GM18502 (cell line): ENCODE data around the gene DNAH12.

Source experiments
- ATAC-seq: cut with Tn5 transposase; IDR thresholded peaks from one replicate; pipeline ENCODE4 v1.9.1; 2021; ENCODE audit warnings: mild to moderate bottlenecking; ENCODE audit not compliant: unreplicated experiment, poor library complexity

DNAH12 gene, protein sequence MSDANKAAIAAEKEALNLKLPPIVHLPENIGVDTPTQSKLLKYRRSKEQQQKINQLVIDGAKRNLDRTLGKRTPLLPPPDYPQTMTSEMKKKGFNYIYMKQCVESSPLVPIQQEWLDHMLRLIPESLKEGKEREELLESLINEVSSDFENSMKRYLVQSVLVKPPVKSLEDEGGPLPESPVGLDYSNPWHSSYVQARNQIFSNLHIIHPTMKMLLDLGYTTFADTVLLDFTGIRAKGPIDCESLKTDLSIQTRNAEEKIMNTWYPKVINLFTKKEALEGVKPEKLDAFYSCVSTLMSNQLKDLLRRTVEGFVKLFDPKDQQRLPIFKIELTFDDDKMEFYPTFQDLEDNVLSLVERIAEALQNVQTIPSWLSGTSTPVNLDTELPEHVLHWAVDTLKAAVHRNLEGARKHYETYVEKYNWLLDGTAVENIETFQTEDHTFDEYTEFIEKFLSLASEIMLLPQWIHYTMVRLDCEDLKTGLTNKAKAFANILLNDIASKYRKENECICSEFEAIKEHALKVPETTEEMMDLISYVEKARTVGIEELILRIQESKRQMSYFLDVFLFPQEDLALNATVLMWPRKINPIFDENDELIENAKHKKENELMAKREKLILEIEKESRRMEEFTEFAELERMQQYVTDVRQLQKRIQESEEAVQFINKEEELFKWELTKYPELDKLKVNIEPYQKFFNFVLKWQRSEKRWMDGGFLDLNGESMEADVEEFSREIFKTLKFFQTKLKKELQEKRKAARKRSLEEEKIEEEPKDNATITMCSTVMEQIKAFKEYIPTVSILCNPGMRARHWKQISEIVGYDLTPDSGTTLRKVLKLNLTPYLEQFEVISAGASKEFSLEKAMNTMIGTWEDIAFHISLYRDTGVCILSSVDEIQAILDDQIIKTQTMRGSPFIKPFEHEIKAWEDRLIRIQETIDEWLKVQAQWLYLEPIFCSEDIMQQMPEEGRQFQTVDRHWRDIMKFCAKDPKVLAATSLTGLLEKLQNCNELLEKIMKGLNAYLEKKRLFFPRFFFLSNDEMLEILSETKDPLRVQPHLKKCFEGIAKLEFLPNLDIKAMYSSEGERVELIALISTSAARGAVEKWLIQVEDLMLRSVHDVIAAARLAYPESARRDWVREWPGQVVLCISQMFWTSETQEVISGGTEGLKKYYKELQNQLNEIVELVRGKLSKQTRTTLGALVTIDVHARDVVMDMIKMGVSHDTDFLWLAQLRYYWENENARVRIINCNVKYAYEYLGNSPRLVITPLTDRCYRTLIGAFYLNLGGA (N-terminal part only)

GRCh38 chr3:57544181-57545125 is at the start of gene DNAH12:
DNAH12 (minus strand) TSS chr3:57544344; CDS start chr3:57542870, 1,474 bp downstream.
- ATAC-seq = no peak

DNA sequence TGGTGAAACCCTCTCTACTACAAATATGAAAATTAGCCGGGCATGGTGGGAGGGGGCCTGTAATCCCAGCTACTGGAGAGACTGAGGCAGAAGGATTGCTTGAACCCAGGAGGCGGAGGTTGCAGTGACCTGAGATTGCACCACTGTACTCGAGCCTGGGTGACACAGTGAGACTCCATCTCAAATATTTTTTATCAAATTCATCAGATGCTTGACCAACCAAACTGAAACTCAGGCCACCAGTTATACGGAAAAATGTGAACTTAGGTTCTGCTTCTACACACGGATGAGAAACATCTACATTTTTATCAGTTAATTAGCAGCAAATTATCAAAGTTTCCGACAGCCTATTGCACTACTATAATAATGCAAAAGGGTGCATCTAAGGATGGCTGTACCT is 48.2 kb upstream of the DNAH12 start:
- ATAC-seq = no peak

DNA sequence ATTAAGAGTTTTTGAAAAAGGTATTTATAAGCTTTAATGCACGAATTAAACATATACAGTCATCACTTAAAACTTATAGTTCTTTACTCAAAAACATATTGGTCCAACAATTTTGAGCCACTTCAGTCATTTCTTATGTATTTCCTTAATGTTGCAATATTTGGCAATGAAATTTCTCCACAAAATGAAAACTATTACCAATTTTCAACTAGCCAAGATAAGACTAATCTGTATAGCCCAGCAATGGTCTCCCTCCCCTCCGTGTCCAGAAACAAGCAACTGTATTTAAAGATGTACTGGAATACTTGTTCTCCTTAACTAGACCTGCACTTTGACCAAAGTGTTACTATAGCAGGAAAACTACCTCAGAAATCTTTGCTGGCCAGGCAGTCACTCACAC is 43.8 kb upstream of the DNAH12 start:
- ATAC-seq = no peak

DNA sequence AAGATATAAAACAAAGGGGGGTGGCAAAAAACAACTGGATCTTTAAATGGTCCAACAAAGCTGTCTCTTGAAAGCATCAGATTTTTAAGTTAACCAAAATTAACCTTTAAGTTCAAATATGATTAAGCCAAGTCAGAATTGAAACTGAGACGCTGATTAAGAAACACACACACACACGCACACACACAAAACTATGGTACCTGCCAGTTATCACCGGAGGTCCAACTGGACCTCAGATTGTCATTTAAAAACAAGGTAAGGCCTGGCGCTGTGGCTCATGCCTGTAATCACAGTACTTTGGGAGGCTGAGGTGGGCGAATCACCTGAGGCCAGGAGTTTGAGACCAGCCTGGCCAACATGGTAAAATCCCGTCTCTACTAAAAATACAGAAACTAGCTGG is 42.6 kb upstream of the DNAH12 start:
- ATAC-seq = no peak

DNA sequence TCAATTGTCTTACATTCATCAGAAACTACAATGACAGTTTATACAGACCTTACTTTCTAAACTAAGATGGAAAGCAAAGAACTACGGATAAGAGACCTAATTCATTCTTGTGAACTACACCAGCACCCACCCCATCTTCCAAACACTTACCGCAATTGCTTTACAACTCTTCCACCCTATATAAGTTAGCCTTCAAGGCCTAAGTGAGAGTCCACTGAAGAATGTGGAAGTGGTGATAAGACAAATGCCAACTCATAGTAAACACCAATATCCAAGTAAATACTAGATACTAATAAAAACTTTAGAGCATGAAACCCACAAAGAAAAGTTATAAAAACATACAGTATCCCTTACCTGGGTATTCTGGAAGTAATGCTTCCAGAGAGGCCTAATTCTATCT is 39.4 kb upstream of the DNAH12 start:
- no peak for ATAC-seq

GRCh38 chr3:57582474-57583168 is 38.5 kb upstream of the DNAH12 start:
- ATAC-seq = no peak

- ATAC-seq = no peak
Observed at GRCh38 chr3:57577801-57578200, 33.7 kb upstream of the DNAH12 start.

DNA sequence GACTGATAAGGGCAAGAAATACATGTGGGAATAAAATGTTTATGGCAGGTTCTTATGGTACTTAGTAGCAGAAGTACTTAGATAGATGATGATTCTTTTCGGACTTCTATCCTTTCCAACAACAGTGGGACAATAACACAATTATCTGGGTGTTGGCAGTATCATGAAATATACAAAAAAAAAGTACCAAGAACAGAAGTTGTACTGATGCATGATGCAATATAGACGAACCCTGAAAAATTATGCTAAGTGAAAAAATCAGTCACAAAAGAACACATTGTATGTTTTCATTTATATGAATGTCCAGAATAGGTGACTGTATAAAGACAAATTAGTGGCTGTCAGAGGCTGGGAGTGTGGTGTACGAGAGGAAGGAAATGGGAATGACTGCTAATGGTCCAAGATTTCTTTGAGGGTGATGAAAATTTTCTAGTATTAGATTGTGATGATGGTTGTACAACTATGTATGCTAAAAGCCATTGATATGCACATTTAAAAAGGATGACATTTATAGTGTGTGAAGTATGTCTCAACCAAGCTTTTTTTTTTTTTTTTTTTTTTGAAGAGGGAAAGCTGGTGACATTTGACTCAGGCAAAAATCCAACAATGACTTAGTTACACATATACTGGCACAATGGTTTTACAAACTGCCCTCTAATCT is 32.0 kb upstream of the DNAH12 start:
- ATAC-seq = no peak

DNA sequence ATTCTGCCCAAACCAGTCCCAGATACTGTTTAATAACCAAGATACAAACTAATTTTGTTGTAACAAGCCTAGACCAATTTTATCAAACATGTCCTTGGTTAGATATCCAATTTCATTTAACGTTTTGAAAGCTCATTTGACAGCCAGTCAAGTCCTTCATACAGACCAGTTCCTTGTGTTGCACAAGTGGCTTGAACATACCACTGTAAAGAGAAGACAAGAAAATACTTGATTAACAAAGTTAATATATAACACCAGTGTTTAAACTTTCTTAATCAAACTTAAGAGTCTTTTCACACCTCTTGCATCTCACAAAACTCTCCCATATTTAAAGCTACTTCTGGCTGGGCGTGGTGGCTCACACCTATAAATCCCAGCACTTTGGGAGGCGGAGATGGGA is 28.0 kb upstream of the DNAH12 start:
- ATAC-seq = no peak

- no peak for ATAC-seq
Observed at GRCh38 chr3:57570878-57571277, 26.7 kb upstream of the DNAH12 start.

DNA sequence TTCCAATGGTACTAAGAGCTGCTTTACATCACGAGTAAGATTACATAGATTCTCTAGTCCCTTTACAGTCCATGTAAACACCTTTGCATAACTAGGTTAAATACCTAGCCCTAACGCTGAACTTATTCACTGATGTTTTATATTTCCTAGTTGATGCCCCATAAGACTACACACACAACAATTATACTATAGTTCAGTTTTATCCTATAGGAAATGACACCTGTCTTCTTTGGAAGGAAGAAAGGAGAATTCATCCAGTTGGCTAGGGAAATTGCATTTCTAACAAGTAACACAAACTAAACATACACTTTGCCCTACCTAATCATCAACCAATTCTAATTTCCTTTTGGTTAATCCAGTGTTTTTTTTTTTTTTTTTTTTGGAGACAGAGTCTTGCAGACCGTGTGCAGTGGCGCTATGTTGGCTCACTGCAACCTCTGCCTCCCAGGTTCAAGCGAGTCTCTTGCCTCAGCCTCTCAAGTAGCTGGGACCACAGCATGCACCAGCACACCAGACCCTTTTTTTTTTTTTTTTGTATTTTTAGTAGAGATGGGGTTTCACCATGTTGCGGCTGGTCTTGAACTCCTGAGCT is 25.8 kb upstream of the DNAH12 start:
- no peak for ATAC-seq

DNA sequence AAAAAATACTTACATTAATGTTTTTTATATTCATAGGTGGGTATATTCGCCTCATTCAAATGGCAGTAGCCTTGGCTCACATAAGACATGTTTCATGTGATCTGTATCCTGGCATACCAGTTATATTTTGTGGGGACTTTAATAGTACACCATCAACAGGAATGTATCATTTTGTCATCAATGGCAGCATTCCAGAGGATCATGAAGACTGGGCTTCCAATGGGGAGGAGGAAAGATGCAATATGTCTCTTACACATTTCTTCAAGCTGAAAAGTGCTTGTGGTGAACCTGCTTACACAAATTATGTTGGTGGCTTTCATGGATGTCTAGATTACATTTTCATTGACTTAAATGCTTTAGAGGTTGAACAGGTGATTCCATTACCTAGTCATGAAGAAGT is 15.4 kb upstream of the DNAH12 start:
- ATAC-seq = no peak

DNA sequence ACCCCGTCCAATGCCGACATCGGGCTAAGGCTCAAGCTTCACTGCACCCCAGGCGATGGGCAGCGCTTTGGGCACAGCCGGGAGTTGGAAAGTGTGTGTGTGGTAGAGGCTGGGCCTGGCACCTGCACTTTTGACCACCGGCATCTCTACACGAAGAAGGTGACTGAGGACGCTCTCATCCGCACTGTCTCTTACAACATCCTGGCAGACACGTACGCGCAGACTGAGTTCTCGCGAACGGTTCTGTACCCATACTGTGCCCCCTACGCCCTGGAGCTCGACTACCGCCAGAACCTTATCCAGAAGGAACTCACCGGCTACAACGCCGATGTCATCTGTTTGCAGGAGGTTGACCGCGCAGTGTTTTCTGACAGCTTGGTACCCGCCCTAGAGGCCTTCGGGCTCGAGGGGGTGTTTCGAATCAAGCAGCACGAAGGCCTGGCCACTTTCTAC is 13.0 kb upstream of the DNAH12 start:
- peak; percentile 21 for ATAC-seq

- peak; percentile 38 for ATAC-seq
Observed at GRCh38 chr3:57556459-57557084, 12.4 kb upstream of the DNAH12 start.

DNA sequence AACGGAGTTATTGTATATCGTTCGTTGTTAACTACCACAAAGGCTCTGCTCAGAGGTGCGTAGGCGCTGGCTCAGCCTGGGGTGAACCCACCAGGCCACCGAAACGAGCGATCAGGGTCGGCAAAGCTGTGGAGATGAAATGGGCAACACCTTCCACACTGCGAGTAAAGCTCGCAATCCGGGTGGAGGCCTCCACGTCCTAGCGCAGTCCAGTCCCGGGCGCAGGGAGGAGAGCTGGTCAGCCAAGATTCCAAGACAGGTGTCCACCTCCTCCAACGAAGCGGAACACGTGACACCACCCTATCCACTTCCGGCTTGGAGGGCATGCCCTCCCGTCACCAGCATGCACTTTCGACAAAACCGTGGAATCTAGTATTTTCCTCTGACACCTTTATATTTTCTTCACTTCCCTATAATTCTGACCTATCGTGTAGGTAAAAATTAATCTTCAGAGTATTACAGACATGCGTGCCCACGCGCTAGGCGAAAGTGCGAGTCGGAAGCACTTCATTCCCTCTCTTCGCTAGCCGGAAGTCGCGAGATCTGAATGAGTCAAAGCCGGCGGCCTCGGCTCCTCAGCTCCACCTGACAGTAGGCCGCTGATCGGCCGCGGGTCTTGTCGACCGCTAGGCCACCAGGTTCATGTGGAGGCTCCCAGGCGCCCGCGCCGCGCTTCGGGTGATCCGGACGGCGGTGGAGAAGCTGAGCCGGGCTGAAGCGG is 11.8 kb upstream of the DNAH12 start, which contains the start of gene PDE12:
TSS of gene PDE12 (plus strand) at position 537 of the 721 bp plus-strand sequence. CDS start at position 643, 106 bp downstream.
- ATAC-seq = peak; percentile 88

DNA sequence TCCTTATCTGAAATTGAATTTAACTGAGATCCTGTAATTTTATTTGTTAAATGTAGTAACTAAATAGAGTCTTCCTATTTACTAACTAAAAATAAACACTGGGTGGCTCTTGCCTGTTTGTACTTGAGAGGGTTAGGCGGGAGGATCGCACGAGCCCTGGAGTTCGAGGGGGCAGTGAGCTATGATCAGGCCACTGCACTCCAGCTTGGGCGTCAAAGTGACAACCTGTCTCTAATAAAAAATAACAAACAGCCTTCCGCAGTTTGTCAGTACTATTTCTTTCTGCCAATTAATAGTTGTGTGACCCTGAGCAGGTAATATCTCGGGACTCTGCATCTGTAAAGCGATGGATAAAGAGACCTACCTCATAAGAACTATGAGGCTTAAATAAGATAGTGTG is 11.2 kb upstream of the DNAH12 start:
- no peak for ATAC-seq

DNA sequence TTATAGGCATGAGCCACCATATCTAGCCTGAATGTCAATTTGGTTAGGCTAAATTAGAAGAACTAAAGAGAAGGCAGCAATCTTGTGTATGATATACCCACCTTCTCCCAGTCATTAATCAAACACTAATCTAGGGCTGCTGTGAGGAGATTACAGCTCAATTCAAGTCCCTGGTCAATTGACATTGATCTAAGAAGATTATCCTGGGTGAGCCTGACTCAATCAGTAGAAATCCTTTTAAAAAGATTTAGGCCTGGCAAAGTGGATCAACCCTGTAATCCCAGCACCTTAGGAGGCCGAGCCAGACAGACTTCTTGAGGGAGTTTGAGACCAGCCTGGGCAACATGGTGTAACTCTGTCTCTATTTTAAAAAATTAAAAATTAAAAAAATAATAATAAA is 2.5 kb upstream of the DNAH12 start:
- ATAC-seq = no peak
